Loucy (cell line): ENCODE data around the gene PAQR4.

Experiments used
- H2AFZ ChIP-seq: fragments of 200-600 bp; sonication (generic); 2 replicates; pipeline ENCODE4 v1.6.0; 2016; ENCODE audit warnings: antibody characterized with exemption, mild to moderate bottlenecking, low read length, moderate library complexity
- H3F3A ChIP-seq: fragments of 200-600 bp; 2 replicates; pipeline ENCODE4 v1.6.0; 2016; ENCODE audit warnings: antibody characterized with exemption, low read depth, mild to moderate bottlenecking
- H3K27me3 ChIP-seq: fragments of 200-600 bp; sonication (generic); 2 replicates; pipeline ENCODE4 v1.6.1; 2014; ENCODE audit warnings: low read length, mild to moderate bottlenecking; ENCODE audit not compliant: insufficient read depth, poor library complexity, severe bottlenecking
- H3K36me3 ChIP-seq: fragments of 200-600 bp; sonication (generic); 2 replicates; pipeline ENCODE4 v1.6.1; 2016; ENCODE audit warnings: low read length; ENCODE audit not compliant: insufficient read depth
- H3K4me1 ChIP-seq: fragments of 200-600 bp; sonication (generic); 2 replicates; pipeline ENCODE4 v1.5.1; 2014; ENCODE audit warnings: low read length, mild to moderate bottlenecking; ENCODE audit not compliant: insufficient read depth, poor library complexity, severe bottlenecking
- H3K4me2 ChIP-seq: fragments of 200-600 bp; sonication (generic); 2 replicates; pipeline ENCODE4 v1.6.0; 2014; ENCODE audit warnings: antibody characterized with exemption, low read length, low read depth, mild to moderate bottlenecking; ENCODE audit not compliant: poor library complexity, severe bottlenecking
- H3K4me3 ChIP-seq: fragments of 200-600 bp; sonication (generic); 2 replicates; pipeline ENCODE4 v1.5.1; 2014; ENCODE audit warnings: low read length, mild to moderate bottlenecking, mixed read lengths; ENCODE audit not compliant: poor library complexity, severe bottlenecking
- H3K79me2 ChIP-seq: fragments of 200-600 bp; sonication (generic); 2 replicates; pipeline ENCODE4 v1.6.1; 2014; ENCODE audit warnings: low read length; ENCODE audit not compliant: insufficient read depth
- H3K9ac ChIP-seq: fragments of 200-600 bp; sonication (generic); 2 replicates; pipeline ENCODE4 v1.6.0; 2014; ENCODE audit warnings: mild to moderate bottlenecking, low read depth, low read length, moderate library complexity; ENCODE audit not compliant: poor library complexity, severe bottlenecking
- H3K9me2 ChIP-seq: fragments of 200-600 bp; sonication (generic); replicated peaks from 2 replicates; pipeline ENCODE4 v1.6.1; 2016; ENCODE audit warnings: low read depth, low read length, mixed read lengths
- H3K9me3 ChIP-seq: fragments of 200-600 bp; sonication (generic); 2 replicates; pipeline ENCODE4 v1.6.1; 2014; ENCODE audit warnings: mild to moderate bottlenecking, antibody characterized with exemption, low read length, low read depth; ENCODE audit not compliant: insufficient read depth
- H4K20me1 ChIP-seq: fragments of 200-600 bp; sonication (generic); 2 replicates; pipeline ENCODE4 v1.6.0; 2014; ENCODE audit warnings: antibody characterized with exemption, low read length, mild to moderate bottlenecking; ENCODE audit not compliant: insufficient read depth, poor library complexity, severe bottlenecking
- CTCF ChIP-seq: fragments of 200-600 bp; sonication (generic); conservative IDR thresholded peaks from 2 replicates; pipeline ENCODE4 v1.5.1; 2014; ENCODE audit warnings: mild to moderate bottlenecking, antibody characterized with exemption, low read length
- EZH2phosphoT487 ChIP-seq: fragments of 200-600 bp; IDR thresholded peaks from 2 replicates; pipeline ENCODE4 v1.6.1; 2018; ENCODE audit warnings: antibody characterized with exemption, mild to moderate bottlenecking, moderate library complexity, borderline replicate concordance

The PAQR4 gene

DNA sequence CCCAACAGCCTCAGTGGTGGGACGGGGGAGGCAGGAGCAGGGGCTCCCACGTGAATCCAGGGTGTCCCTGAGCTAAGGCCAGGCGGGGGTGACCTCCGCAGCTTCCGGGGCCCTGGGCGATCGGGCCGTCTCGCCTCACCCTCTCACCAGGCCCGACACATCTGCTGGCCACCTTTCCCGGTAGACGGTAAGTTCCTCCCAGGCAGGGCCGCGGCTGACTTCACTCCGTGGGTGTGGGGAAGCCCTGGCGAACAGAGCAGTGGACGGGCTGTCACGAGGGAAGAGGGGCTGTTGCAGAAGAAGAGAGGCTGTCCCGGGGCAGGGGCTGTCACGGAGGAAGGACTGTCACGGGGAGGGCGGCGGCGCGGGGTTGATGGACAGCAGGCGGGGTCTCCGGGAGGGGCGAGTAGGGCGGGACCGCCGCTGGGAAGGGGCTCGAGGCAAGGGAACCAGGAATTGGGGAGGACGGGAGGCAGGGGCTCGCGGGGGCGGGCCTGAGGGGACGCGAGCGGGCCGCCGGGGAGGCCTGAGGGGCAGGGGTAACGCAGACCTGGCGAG is 10.6 kb downstream of the PAQR4 start:
- no peaks in the 10 kb centered on the region for H3K9me2 ChIP-seq
- peak overlapping the region; percentile 49; the same call in 1 of the 2 replicates for H2AFZ ChIP-seq

GRCh38 chr16:2980227-2981176 is 11.4 kb downstream of the PAQR4 start, which contains the start of gene PKMYT1:
PKMYT1 (minus strand) TSS chr16:2980446; CDS start chr16:2979657, 789 bp downstream.
- no peaks in the 10 kb centered on the region for H3F3A ChIP-seq
- TF ChIP-seq EZH2phosphoT487 (no peak), CTCF (no peak)
- H3K4me1 ChIP-seq, result no peaks in the 10 kb centered on the region
- peak within 1 kb of the TSS; percentile 63 for H2AFZ ChIP-seq
- H3K27me3 ChIP-seq, result no peaks in the 10 kb centered on the region
- no peaks in the 10 kb centered on the region for H3K36me3 ChIP-seq
- H3K9me2 ChIP-seq, result no peaks in the 10 kb centered on the region
- peak within 1 kb of the TSS; percentile 88 for H3K9ac ChIP-seq
- H3K79me2 ChIP-seq, result peaks cover 30% of the 10 kb centered on the region
- no peaks in the 10 kb centered on the region for H4K20me1 ChIP-seq
- H3K4me2 ChIP-seq, result peak within 1 kb of the TSS; percentile 75
- peak within 1 kb of the TSS; percentile 87 for H3K4me3 ChIP-seq
- H3K9me3 ChIP-seq, result no peaks in the 10 kb centered on the region

More for the DNA sequence above, 10.6 kb downstream of the PAQR4 start:
- TF ChIP-seq EZH2phosphoT487, result no peak
- peak overlapping the region; percentile 88 for H3K9ac ChIP-seq
- H3K36me3 ChIP-seq, result no peaks in the 10 kb centered on the region
- H3K9me3 ChIP-seq, result no peaks in the 10 kb centered on the region
- peaks cover 30% of the 10 kb centered on the region for H3K79me2 ChIP-seq
- no peaks in the 10 kb centered on the region for H4K20me1 ChIP-seq
- no peaks in the 10 kb centered on the region for H3F3A ChIP-seq
- H3K4me2 ChIP-seq, result peak overlapping the region; percentile 75
- H3K4me1 ChIP-seq, result no peaks in the 10 kb centered on the region
- H3K4me3 ChIP-seq, result peak overlapping the region; percentile 87
- no peaks in the 10 kb centered on the region for H3K27me3 ChIP-seq

GRCh38 chr16:2981177-2981898 is 12.2 kb downstream of the PAQR4 start:
- no peaks in the 10 kb centered on the region for H3F3A ChIP-seq
- peaks cover 30% of the 10 kb centered on the region for H3K79me2 ChIP-seq
- no peaks in the 10 kb centered on the region for H3K27me3 ChIP-seq
- no peaks in the 10 kb centered on the region for H4K20me1 ChIP-seq
- H3K4me3 ChIP-seq, result peak overlapping the region; percentile 87
- H3K9me2 ChIP-seq, result no peaks in the 10 kb centered on the region
- no peaks in the 10 kb centered on the region for H3K4me1 ChIP-seq
- no peak overlapping the region for H2AFZ ChIP-seq
- no peaks in the 10 kb centered on the region for H3K9me3 ChIP-seq
- H3K9ac ChIP-seq, result peak overlapping the region; percentile 88
- H3K4me2 ChIP-seq, result peak overlapping the region; percentile 67
- TF ChIP-seq EZH2phosphoT487 (no peak), CTCF (no peak)
- no peaks in the 10 kb centered on the region for H3K36me3 ChIP-seq
